WTC11 (cell line): ENCODE data around the gene GPR176.

Source experiments
- CREB1 ChIP-seq: sonication (generic); formaldehyde crosslinking; IDR thresholded peaks from 2 replicates; pipeline ENCODE4 v1.8.0; 2023; ENCODE audit warnings: mild to moderate bottlenecking, missing genetic modification reagents
- ESRRA ChIP-seq: sonication (generic); formaldehyde crosslinking; IDR thresholded peaks from 2 replicates; pipeline ENCODE4 v1.8.1; 2022; ENCODE audit warnings: mild to moderate bottlenecking, missing genetic modification reagents, borderline replicate concordance
- IRF2 ChIP-seq: sonication (generic); formaldehyde crosslinking; IDR thresholded peaks from 2 replicates; pipeline ENCODE4 v1.8.0; 2022; ENCODE audit warnings: low read depth, missing genetic modification reagents, borderline replicate concordance
- JUN ChIP-seq: sonication (generic); formaldehyde crosslinking; IDR thresholded peaks from 2 replicates; pipeline ENCODE4 v1.8.0; 2023; ENCODE audit warnings: mild to moderate bottlenecking, missing genetic modification reagents
- RELA ChIP-seq: sonication (generic); formaldehyde crosslinking; IDR thresholded peaks from 2 replicates; pipeline ENCODE4 v1.8.1; 2022; ENCODE audit warnings: missing genetic modification reagents, mild to moderate bottlenecking, borderline replicate concordance
- ZNF317 ChIP-seq: sonication (generic); formaldehyde crosslinking; IDR thresholded peaks from 2 replicates; pipeline ENCODE4 v1.8.1; 2023; ENCODE audit warnings: low read depth, mild to moderate bottlenecking, moderate library complexity, missing genetic modification reagents, borderline replicate concordance
- ZNF423 ChIP-seq: fragments of 250-450 bp; sonication (Bioruptor Pico); IDR thresholded peaks from 2 replicates; pipeline ENCODE4 v2.1.2; 2022; ENCODE audit warnings: mild to moderate bottlenecking, moderate library complexity
- TF ChIP-seq, protein P1 (sequence below): sonication (generic); formaldehyde crosslinking; IDR thresholded peaks from 2 replicates; pipeline ENCODE4 v1.8.0; 2022; ENCODE audit warnings: mild to moderate bottlenecking, missing genetic modification reagents

GRCh38 chr15:39885099-39885777 is 34.8 kb downstream of the GPR176 start:
- no peak for TF ChIP-seq CREB1
- no peak for TF ChIP-seq ZNF423
- no peak for TF ChIP-seq JUN (CRISPR knock-in tag)
- TF ChIP-seq, protein P1, sequence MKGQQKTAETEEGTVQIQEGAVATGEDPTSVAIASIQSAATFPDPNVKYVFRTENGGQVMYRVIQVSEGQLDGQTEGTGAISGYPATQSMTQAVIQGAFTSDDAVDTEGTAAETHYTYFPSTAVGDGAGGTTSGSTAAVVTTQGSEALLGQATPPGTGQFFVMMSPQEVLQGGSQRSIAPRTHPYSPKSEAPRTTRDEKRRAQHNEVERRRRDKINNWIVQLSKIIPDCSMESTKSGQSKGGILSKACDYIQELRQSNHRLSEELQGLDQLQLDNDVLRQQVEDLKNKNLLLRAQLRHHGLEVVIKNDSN (CRISPR knock-in tag), result no peak
- TF ChIP-seq ZNF317 (CRISPR knock-in tag), result no peak
- no peak for TF ChIP-seq IRF2 (CRISPR knock-in tag)
- no peak for TF ChIP-seq RELA (CRISPR knock-in tag)
- no peak for TF ChIP-seq ESRRA (CRISPR knock-in tag)
